Measurements from ENCODE around the gene ATOSB.
A peak's percentile ranks its signal among the peaks of the same experiment; 100 is the strongest.

ATOSB gene

DNA sequence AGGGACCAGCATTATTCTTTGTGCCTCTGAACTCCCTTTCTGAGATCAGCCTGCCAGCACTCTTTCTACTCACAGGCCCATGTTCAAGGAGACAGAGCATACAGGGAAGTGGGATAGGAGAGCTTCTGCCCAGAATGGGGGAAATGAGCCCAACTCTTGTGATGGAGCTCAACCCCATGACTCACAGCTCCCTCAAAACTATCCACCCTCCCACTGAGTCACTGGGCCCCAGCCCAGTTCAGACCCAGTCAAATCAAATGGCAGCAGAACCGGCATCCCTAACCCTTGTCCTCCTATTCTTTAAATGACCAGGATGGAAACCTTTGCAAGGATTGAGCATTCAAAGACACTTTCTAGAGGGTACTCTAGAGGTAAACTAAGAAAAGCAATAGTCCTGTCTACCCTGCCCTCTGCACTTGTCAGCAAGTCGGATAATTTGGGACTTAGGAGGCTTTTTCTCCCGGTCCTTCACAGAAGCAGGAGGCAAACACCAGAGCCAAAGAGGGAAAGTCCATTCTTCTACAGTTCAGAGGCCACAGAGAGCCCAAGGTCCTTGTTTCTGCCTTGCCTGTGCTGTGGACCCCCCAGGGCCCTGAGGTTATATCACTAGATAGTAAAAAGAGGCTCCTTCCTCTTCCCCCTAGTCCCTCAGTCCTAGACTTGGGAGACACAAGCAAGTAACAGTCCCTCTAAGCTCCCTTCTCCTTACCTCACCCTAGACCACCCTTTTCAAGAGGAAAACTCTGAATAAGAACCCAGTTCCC lies 3.2 kb downstream of the ATOSB start:
- peak; percentile 21 for DNase-seq

DNA sequence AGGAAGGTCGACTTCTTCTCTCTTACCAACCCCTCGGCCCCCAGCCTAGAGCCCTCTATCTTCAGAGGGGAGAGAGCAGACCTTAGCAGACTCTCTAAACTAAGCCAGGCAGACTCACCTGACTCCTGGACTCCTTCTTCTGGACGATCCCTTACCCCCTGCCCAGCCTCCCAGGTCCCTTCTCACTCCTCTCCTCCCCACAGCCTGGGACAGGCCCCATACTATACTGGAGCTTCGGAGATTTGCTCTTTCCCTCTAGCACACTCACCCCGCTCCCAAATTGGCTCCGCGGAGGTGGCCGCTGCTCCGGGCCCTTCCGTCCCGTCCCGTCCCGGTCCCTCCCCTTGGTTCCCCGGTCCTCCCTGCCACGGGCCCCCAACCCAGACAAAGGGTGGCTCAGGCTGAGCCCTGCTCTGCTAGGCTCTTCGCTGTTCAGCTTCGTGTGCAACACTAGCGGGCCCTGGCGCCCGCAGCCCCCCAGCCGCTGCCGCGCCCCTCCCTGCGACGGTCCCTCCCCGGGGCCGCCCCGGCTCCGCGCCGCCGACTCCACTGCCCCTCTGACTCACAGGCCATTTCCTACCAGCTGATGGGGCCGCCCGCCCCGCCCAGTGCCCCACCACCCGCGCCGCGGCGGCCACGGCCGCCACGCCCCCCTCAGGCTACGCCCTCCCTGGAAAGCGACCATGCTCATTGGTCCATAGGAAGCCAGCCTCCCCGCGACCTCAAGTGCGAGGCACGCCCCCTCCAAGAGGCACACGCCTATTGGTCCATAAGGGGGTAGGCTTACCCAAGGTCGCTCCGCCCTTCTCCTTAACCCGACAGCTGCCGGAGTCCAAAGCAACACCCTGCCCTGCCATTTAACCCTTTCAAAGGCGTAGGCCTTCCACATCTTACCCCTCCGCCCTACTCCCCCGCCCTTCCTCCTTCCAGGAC lies 4.4 kb downstream of the ATOSB start:
- DNase-seq: peak; percentile 97

DNA sequence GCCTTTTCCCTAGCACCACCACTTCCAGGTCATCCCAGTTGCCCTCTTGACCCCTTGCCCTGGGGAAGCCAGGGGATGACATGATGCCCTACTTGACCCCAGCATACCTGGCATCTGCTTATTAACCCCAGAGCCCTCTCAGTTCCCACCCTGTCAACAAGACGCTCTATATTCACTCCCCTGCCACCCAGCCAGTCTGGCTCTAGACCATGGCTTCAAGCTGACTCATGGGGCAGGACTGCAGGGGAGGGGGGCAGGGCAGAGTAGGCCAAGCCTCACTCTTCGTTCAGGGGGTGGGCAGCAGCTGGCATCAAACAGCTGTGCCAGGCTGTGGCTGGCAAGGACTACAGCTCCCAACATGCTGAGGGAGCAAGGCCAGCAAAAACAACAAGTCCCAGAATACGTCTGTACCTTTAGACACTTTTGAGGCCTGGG lies 5.3 kb downstream of the ATOSB start:
- no peak for DNase-seq

DNA sequence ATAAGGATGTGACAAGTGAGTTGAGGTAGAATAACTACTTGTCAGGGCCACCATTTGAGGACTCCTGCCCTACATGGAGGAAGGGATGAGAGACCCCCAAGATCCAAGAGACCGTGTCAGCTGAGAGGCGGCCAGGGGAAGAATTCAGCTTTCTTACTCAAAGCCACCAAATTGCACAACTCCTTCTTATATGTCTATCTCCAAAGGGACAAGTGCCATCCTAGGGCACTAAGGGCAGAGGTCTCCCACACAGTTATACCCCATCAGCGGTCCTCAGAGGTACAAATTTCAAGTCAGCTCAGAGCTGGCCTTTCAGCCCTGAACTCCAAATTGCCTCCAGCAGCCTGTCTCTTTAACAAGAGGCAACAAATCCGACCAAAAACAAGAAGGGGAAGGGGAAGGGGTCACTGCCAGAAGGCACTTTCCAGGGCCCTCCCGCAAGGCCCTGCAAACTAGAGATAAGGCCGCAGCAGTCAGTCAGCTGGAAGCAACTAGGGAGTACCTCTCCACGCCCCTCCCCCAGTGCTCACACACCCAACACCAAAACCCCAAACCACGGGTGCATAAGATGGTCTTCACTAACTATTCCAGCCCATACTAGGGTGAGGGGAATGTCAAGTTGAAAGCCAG lies 6.6 kb downstream of the ATOSB start:
- no peak for DNase-seq

- no peak for DNase-seq
Observed at GRCh38 chr9:35108461-35108860, 7.2 kb downstream of the ATOSB start.

GRCh38 chr9:35107297-35108290 lies 8.1 kb downstream of the ATOSB start:
- no peak for DNase-seq

- no peak for DNase-seq
Observed at GRCh38 chr9:35106343-35106730, 9.3 kb downstream of the ATOSB start.

- DNase-seq: no peak
Observed at GRCh38 chr9:35105571-35106342, 9.9 kb downstream of the ATOSB start.

- DNase-seq: no peak
Observed at GRCh38 chr9:35105126-35105525, 10.5 kb downstream of the ATOSB start.

GRCh38 chr9:35104586-35104985 lies 11.1 kb downstream of the ATOSB start:
- DNase-seq: no peak

- no peak for DNase-seq
Observed at GRCh38 chr9:35103660-35104191, 11.9 kb downstream of the ATOSB start.

GRCh38 chr9:35102769-35103659 lies 12.6 kb downstream of the ATOSB start, which contains the start of gene STOML2:
STOML2 (minus strand) TSS chr9:35103131; CDS start chr9:35103094, 37 bp downstream.
- peak; percentile 94 for DNase-seq

GRCh38 chr9:35102465-35102768 lies 13.2 kb downstream of the ATOSB start:
- DNase-seq: no peak

GRCh38 chr9:35097573-35097972 lies 18.1 kb downstream of the ATOSB start:
- DNase-seq: no peak

- peak; percentile 91 for DNase-seq
Observed at GRCh38 chr9:35096035-35096849, 19.4 kb downstream of the ATOSB start, which contains the start of gene PIGO. PIGO (minus strand) TSS chr9:35096591; CDS start chr9:35095565, 1,026 bp downstream.

- DNase-seq: no peak
Observed at GRCh38 chr9:35091536-35091935, 24.1 kb downstream of the ATOSB start.

GRCh38 chr9:35089434-35089833 lies 26.2 kb downstream of the ATOSB start:
- DNase-seq: no peak

GRCh38 chr9:35085078-35085477 lies 30.6 kb downstream of the ATOSB start:
- no peak for DNase-seq

All from activated naive CD4-positive, alpha-beta T cell treated with Interleukin-2 at 50 U/mL for 16 hours (primary cell).